Naive thymus-derived CD4-positive, alpha-beta T cell (primary cell): Measurements from ENCODE around the gene COL27A1. TPM values are rescaled to one million over a fixed set of nuclear protein-coding genes. Genes with fewer than 3 reads are reported as not detected.

ENCODE experiments used
- ATAC-seq: fragments of 150-1000 bp; cut with Tn5 transposase; 2 replicates; pipeline ENCODE4 v1.10.0; 2021; ENCODE audit warnings: mild to moderate bottlenecking, moderate library complexity
- CTCF ChIA-PET: fragments of 350-600 bp; sonication (Branson Sonifier 250); formaldehyde crosslinking; loops from one replicate; lab custom pipeline; 2021; ENCODE audit warnings: antibody characterized with exemption; lab: Charles Lee
- POLR2A ChIA-PET: fragments of 350-600 bp; sonication (Branson Sonifier 250); formaldehyde crosslinking; loops from one replicate; lab custom pipeline; 2021; ENCODE audit warnings: antibody characterized with exemption, inconsistent platforms; lab: Charles Lee
- DNase-seq, 9 donors: peaks; one replicate each; pipeline versions ENCODE4 v3.0.0 to v3.0.0-alpha.2; 2020 to 2022; ENCODE audit warnings: mixed read lengths in 1 of 9
- H3K27ac ChIP-seq: one replicate; pipeline ENCODE4 v1.7.0; 2013; ENCODE audit warnings: mild to moderate bottlenecking, low read depth, low read length, moderate library complexity
- H3K27me3 ChIP-seq, 2 donors: one replicate each; pipeline ENCODE4 v1.7.0; 2013; ENCODE audit warnings: low read length in 2 of 2, mild to moderate bottlenecking in 2 of 2, moderate library complexity in 2 of 2; ENCODE audit not compliant: control insufficient read depth in 2 of 2, insufficient read depth in 2 of 2
- H3K36me3 ChIP-seq, 3 experiments: 1 replicate in 2 of 3; 2 replicates in 1 of 3; pipeline ENCODE4 v1.7.0; 2013; ENCODE audit warnings: low read length in 3 of 3, mild to moderate bottlenecking in 3 of 3, moderate library complexity in 1 of 3; ENCODE audit not compliant: insufficient read depth in 3 of 3, control insufficient read depth in 2 of 3
- H3K4me1 ChIP-seq, 2 donors: one replicate each; pipeline ENCODE4 v1.7.0; 2013; ENCODE audit warnings: low read length in 2 of 2, mild to moderate bottlenecking in 2 of 2, moderate library complexity in 1 of 2; ENCODE audit not compliant: control insufficient read depth in 2 of 2, insufficient read depth in 2 of 2
- H3K4me3 ChIP-seq: 2 replicates; pipeline ENCODE4 v1.7.0; 2013; ENCODE audit warnings: mild to moderate bottlenecking, low read length
- H3K9me3 ChIP-seq, 3 experiments: 1 replicate in 2 of 3; 2 replicates in 1 of 3; pipeline ENCODE4 v1.7.0; 2013; ENCODE audit warnings: low read length in 3 of 3; ENCODE audit not compliant: control insufficient read depth in 2 of 3
- H3K27ac Mint-ChIP-seq, 9 donors: one replicate each; pipeline ENCODE4 v1.8.0; 2020 to 2022; ENCODE audit warnings: mixed read lengths in 9 of 9, mild to moderate bottlenecking in 8 of 9, moderate library complexity in 5 of 9, inconsistent platforms in 2 of 9
- H3K27me3 Mint-ChIP-seq, 5 donors: one replicate each; pipeline ENCODE4 v1.8.0; 2021 to 2022; ENCODE audit warnings: mixed read lengths in 5 of 5, mild to moderate bottlenecking in 1 of 5
- H3K36me3 Mint-ChIP-seq, 5 donors: one replicate each; pipeline ENCODE4 v1.8.0; 2020 to 2022; ENCODE audit warnings: mixed read lengths in 5 of 5, mild to moderate bottlenecking in 3 of 5, inconsistent platforms in 1 of 5
- H3K4me1 Mint-ChIP-seq, 7 donors: one replicate each; pipeline ENCODE4 v1.8.0; 2020 to 2022; ENCODE audit warnings: mixed read lengths in 7 of 7, mild to moderate bottlenecking in 3 of 7, inconsistent platforms in 1 of 7
- H3K4me3 Mint-ChIP-seq, 10 donors: one replicate each; pipeline ENCODE4 v1.8.0; 2020 to 2022; ENCODE audit warnings: mild to moderate bottlenecking in 10 of 10, mixed read lengths in 10 of 10, moderate library complexity in 6 of 10, inconsistent platforms in 2 of 10
- H3K9me3 Mint-ChIP-seq, 11 donors: one replicate each; pipeline ENCODE4 v1.8.0; 2020 to 2022; ENCODE audit warnings: mixed read lengths in 11 of 11, mild to moderate bottlenecking in 4 of 11, inconsistent platforms in 1 of 11, moderate library complexity in 1 of 11
- intact Hi-C, 2 donors: fragments of 100-400 bp; cut with micrococcal nuclease; formaldehyde crosslinking; loops; one replicate each; pipeline ENCODE4 v1.15.1; 2023
- polyA plus RNA-seq, 2 donors: library from polyadenylated mRNA; unstranded; fragments of 300-500 nt; fragmentation: Illumina TruSeq; gene quantifications; one replicate each; pipeline ENCODE4 v1.2.3, GENCODE V29; 2021
- total RNA-seq, 6 experiments: library from RNA in 5 of 6; stranded (reverse) in 5 of 6; gene quantifications; 1 replicate in 5 of 6; 2 replicates in 1 of 6; pipeline ENCODE4 v1.2.3 and lab custom pipeline; 2021 to 2026

The COL27A1 gene
- total and polyA plus RNA-seq, 7 experiments from 2014 or later = 1.2 to 2.4 (median 1.9) TPM; not detected in 2

- Mint-ChIP-seq H3K9me3 (no peaks in the 10 kb centered on the region), H3K4me1 (peaks cover 0 to 1% (median 0%) of the 10 kb centered on the region in 7 donors), H3K4me3 (no peak overlapping the region), H3K27me3 (peaks cover 0 to 4% (median 0%) of the 10 kb centered on the region in 5 donors), H3K27ac (no peak overlapping the region), H3K36me3 (no peaks in the 10 kb centered on the region)
- POLR2A ChIA-PET = no interaction called here
- Histone ChIP-seq H3K36me3 (no peaks in the 10 kb centered on the region), H3K4me1 (no peaks in the 10 kb centered on the region), H3K27ac (no peak overlapping the region), H3K27me3 (no peaks in the 10 kb centered on the region), H3K4me3 (no peak overlapping the region), H3K9me3 (no peaks in the 10 kb centered on the region)
- intact Hi-C loops = no loop called here
- DNase-seq = no peak
- ATAC-seq = no peak
- CTCF ChIA-PET = no interaction called here
Measured at GRCh38 chr9:114250235-114250568, 94.9 kb downstream of the COL27A1 start.

GRCh38 chr9:114250648-114251047 is 95.3 kb downstream of the COL27A1 start:
- H3K27ac Mint-ChIP-seq = no peak overlapping the region
- DNase-seq (no peak), ATAC-seq (no peak)
- Histone ChIP-seq H3K27me3 (no peaks in the 10 kb centered on the region), H3K4me3 (no peak overlapping the region), H3K9me3 (no peaks in the 10 kb centered on the region), H3K4me1 (no peaks in the 10 kb centered on the region), H3K27ac (no peak overlapping the region), H3K36me3 (no peaks in the 10 kb centered on the region)
- ChIA-PET CTCF (no interaction called here), POLR2A (no interaction called here)
- H3K27me3 Mint-ChIP-seq = peaks cover 0 to 4% (median 0%) of the 10 kb centered on the region in 5 donors
- peaks cover 0 to 1% (median 0%) of the 10 kb centered on the region in 7 donors for H3K4me1 Mint-ChIP-seq
- no peaks in the 10 kb centered on the region for H3K9me3 Mint-ChIP-seq
- intact Hi-C loops = no loop called here
- no peaks in the 10 kb centered on the region for H3K36me3 Mint-ChIP-seq
- no peak overlapping the region for H3K4me3 Mint-ChIP-seq

- Histone ChIP-seq H3K4me3 (no peak overlapping the region), H3K9me3 (no peaks in the 10 kb centered on the region), H3K36me3 (no peaks in the 10 kb centered on the region), H3K27ac (no peak overlapping the region), H3K4me1 (no peaks in the 10 kb centered on the region), H3K27me3 (no peaks in the 10 kb centered on the region)
- H3K9me3 Mint-ChIP-seq = no peaks in the 10 kb centered on the region
- H3K4me3 Mint-ChIP-seq = no peak overlapping the region
- H3K36me3 Mint-ChIP-seq = no peaks in the 10 kb centered on the region
- H3K27ac Mint-ChIP-seq = no peak overlapping the region
- POLR2A ChIA-PET = no interaction called here
- DNase-seq (no peak), ATAC-seq (no peak)
- peaks cover 0 to 4% (median 0%) of the 10 kb centered on the region in 5 donors for H3K27me3 Mint-ChIP-seq
- CTCF ChIA-PET = no interaction called here
- intact Hi-C loops = no loop called here
- H3K4me1 Mint-ChIP-seq = peaks cover 0 to 1% (median 0%) of the 10 kb centered on the region in 7 donors
Measured at GRCh38 chr9:114252394-114252793, 97.1 kb downstream of the COL27A1 start.

GRCh38 chr9:114256827-114257328 is 101.5 kb downstream of the COL27A1 start:
- DNase-seq = no peak
- ATAC-seq = no peak
- H3K36me3 Mint-ChIP-seq = no peaks in the 10 kb centered on the region
- Histone ChIP-seq H3K27me3 (no peaks in the 10 kb centered on the region), H3K27ac (no peak overlapping the region), H3K4me1 (no peaks in the 10 kb centered on the region), H3K4me3 (no peak overlapping the region), H3K9me3 (no peaks in the 10 kb centered on the region), H3K36me3 (no peaks in the 10 kb centered on the region)
- H3K4me1 Mint-ChIP-seq = peaks cover 0 to 1% (median 0%) of the 10 kb centered on the region in 7 donors
- intact Hi-C loops = no loop called here
- peaks cover 0 to 4% (median 0%) of the 10 kb centered on the region in 5 donors for H3K27me3 Mint-ChIP-seq
- POLR2A ChIA-PET = no interaction called here
- no peak overlapping the region for H3K27ac Mint-ChIP-seq
- CTCF ChIA-PET = no interaction called here
- H3K9me3 Mint-ChIP-seq = no peaks in the 10 kb centered on the region
- H3K4me3 Mint-ChIP-seq = no peak overlapping the region

GRCh38 chr9:114258218-114258617 is 102.9 kb downstream of the COL27A1 start:
- H3K4me1 Mint-ChIP-seq = peaks cover 0 to 1% (median 0%) of the 10 kb centered on the region in 7 donors
- no peak for DNase-seq
- ATAC-seq = no peak
- no peak overlapping the region for H3K4me3 ChIP-seq
- intact Hi-C loops = no loop called here
- no peaks in the 10 kb centered on the region for H3K36me3 Mint-ChIP-seq
- H3K27me3 Mint-ChIP-seq = peaks cover 0 to 4% (median 0%) of the 10 kb centered on the region in 5 donors
- POLR2A ChIA-PET = no interaction called here
- CTCF ChIA-PET = no interaction called here
- H3K36me3 ChIP-seq = no peaks in the 10 kb centered on the region
- no peaks in the 10 kb centered on the region for H3K9me3 Mint-ChIP-seq
- H3K27ac ChIP-seq = no peak overlapping the region
- H3K27ac Mint-ChIP-seq = no peak overlapping the region
- no peak overlapping the region for H3K4me3 Mint-ChIP-seq
- no peaks in the 10 kb centered on the region for H3K4me1 ChIP-seq
- no peaks in the 10 kb centered on the region for H3K27me3 ChIP-seq
- no peaks in the 10 kb centered on the region for H3K9me3 ChIP-seq

- POLR2A ChIA-PET = no interaction called here
- no peaks in the 10 kb centered on the region for H3K4me1 Mint-ChIP-seq
- no peaks in the 10 kb centered on the region for H3K36me3 ChIP-seq
- no peaks in the 10 kb centered on the region for H3K4me1 ChIP-seq
- H3K27me3 ChIP-seq = no peaks in the 10 kb centered on the region
- no peak overlapping the region for H3K27ac Mint-ChIP-seq
- no peak overlapping the region for H3K4me3 ChIP-seq
- H3K9me3 ChIP-seq = no peaks in the 10 kb centered on the region
- peaks cover 0 to under 1% (median 0%) of the 10 kb centered on the region in 5 donors for H3K27me3 Mint-ChIP-seq
- no peaks in the 10 kb centered on the region for H3K36me3 Mint-ChIP-seq
- H3K9me3 Mint-ChIP-seq = no peaks in the 10 kb centered on the region
- no peak overlapping the region for H3K4me3 Mint-ChIP-seq
- intact Hi-C loops = no loop called here
- DNase-seq (no peak), ATAC-seq (no peak)
- no peak overlapping the region for H3K27ac ChIP-seq
- CTCF ChIA-PET = interaction anchor here (0.5 kb wide), 1 partner anchor 133 kb away, joined by 4 read pairs; no protein-coding TSS in a partner anchor
Measured at GRCh38 chr9:114258866-114259797, 103.8 kb downstream of the COL27A1 start.
